Vagina (tissue), 2 donors: Measurements from ENCODE around the gene AMHR2.

Experiments used
- POLR2A ChIP-seq, 2 donors: fragments of 450-650 bp; IDR thresholded peaks; one replicate each; pipeline ENCODE4 v1.6.1; 2017; ENCODE audit warnings: antibody characterized with exemption in 2 of 2, mild to moderate bottlenecking in 2 of 2, moderate library complexity in 2 of 2
- POLR2AphosphoS5 ChIP-seq, 2 donors: sonication (generic); formaldehyde crosslinking; IDR thresholded peaks; one replicate each; pipeline ENCODE4 v1.9.0; 2017; ENCODE audit warnings: antibody characterized with exemption in 2 of 2, mild to moderate bottlenecking in 2 of 2, low read depth in 1 of 2; ENCODE audit not compliant: insufficient read depth in 1 of 2
- TF ChIP-seq, protein P1 (sequence below), 3 experiments: fragments of 450-650 bp in 2 of 3; fragments of 200-600 bp in 1 of 3; sonication (generic) in 1 of 3; IDR thresholded peaks; one replicate each; pipeline ENCODE4 v1.5.1; 2017 to 2019; ENCODE audit warnings: antibody characterized with exemption in 3 of 3, mild to moderate bottlenecking in 2 of 3, moderate library complexity in 2 of 3

DNA sequence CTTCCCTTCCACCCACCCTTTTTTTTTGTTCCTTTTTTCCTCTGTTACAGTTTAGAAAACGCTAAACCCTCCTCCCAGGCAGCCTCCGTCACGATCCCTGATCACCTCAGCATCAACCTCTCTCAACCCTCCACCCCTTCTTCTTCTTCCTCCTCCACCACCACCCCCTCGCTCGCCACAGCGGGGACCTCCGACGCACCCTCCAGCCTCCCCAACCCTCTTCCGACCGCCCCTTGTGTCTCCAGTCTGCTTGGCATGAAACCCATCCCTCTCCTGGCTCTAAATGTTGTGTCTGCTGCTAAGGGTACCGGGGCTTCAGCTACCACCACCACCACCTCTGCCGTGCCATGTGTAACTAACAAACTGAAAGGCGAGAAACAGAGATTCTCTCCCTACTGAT is 51.2 kb downstream of the AMHR2 start:
- TF ChIP-seq POLR2AphosphoS5 (IDR thresholded peaks at IDR 0.05; ENCODE audit: insufficient read depth in 1 of 2, low read depth in 1 of 2) (no peak), POLR2A (IDR thresholded peaks at IDR 0.05) (no peak)
- TF ChIP-seq, protein P1, sequence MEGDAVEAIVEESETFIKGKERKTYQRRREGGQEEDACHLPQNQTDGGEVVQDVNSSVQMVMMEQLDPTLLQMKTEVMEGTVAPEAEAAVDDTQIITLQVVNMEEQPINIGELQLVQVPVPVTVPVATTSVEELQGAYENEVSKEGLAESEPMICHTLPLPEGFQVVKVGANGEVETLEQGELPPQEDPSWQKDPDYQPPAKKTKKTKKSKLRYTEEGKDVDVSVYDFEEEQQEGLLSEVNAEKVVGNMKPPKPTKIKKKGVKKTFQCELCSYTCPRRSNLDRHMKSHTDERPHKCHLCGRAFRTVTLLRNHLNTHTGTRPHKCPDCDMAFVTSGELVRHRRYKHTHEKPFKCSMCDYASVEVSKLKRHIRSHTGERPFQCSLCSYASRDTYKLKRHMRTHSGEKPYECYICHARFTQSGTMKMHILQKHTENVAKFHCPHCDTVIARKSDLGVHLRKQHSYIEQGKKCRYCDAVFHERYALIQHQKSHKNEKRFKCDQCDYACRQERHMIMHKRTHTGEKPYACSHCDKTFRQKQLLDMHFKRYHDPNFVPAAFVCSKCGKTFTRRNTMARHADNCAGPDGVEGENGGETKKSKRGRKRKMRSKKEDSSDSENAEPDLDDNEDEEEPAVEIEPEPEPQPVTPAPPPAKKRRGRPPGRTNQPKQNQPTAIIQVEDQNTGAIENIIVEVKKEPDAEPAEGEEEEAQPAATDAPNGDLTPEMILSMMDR (IDR thresholded peaks at IDR 0.05) = no peak
